Activated B cell treated with CpG ODN at 0.5 μM for 24 hours (primary cell): ENCODE data around the gene ANKRD44. TPM values are rescaled to one million over a fixed set of nuclear protein-coding genes. Genes with fewer than 3 reads are reported as not detected.

Experiments used
- ATAC-seq: fragments of 200-7000 bp; cut with Tn5 transposase; one replicate; pipeline ENCODE4 v1.10.0; 2021; ENCODE audit warnings: low read depth, mild to moderate bottlenecking, moderate library complexity
- CTCF ChIA-PET: fragments of 350-600 bp; sonication (Branson Sonifier 250); formaldehyde crosslinking; loops from one replicate; lab custom pipeline; 2021; ENCODE audit warnings: antibody characterized with exemption; lab: Charles Lee
- POLR2A ChIA-PET: fragments of 350-600 bp; sonication (Branson Sonifier 250); formaldehyde crosslinking; loops from one replicate; lab custom pipeline; 2021; ENCODE audit warnings: antibody characterized with exemption; lab: Charles Lee
- DNase-seq: peaks from one replicate; pipeline ENCODE4 v3.0.0; 2022
- H3K27ac Mint-ChIP-seq: one replicate; pipeline ENCODE4 v1.8.0; 2020; ENCODE audit warnings: mixed read lengths
- H3K27me3 Mint-ChIP-seq: one replicate; pipeline ENCODE4 v1.8.0; 2021; ENCODE audit warnings: mixed read lengths
- H3K36me3 Mint-ChIP-seq: one replicate; pipeline ENCODE4 v1.8.0; 2021; ENCODE audit warnings: low read depth, mixed read lengths
- H3K4me1 Mint-ChIP-seq: one replicate; pipeline ENCODE4 v1.8.0; 2021; ENCODE audit warnings: mixed read lengths
- H3K4me3 Mint-ChIP-seq: one replicate; pipeline ENCODE4 v1.8.0; 2020; ENCODE audit warnings: mild to moderate bottlenecking, mixed read lengths
- H3K9me3 Mint-ChIP-seq: one replicate; pipeline ENCODE4 v1.8.0; 2020; ENCODE audit warnings: mixed read lengths
- intact Hi-C: fragments of 100-400 bp; cut with micrococcal nuclease; formaldehyde crosslinking; loops from one replicate; pipeline ENCODE4 v1.15.1; 2024
- total RNA-seq: library from RNA; stranded (reverse); gene quantifications from 2 replicates; pipeline ENCODE4 v1.2.3, GENCODE V29; 2022
- TF ChIP-seq, protein P1 (sequence below): fragments of 200-600 bp; IDR thresholded peaks from one replicate; pipeline ENCODE4 v1.8.0; 2022; ENCODE audit warnings: antibody characterized with exemption, mild to moderate bottlenecking

ANKRD44 gene
- total RNA-seq, 1 donor from 2014 or later: 185 TPM

DNA sequence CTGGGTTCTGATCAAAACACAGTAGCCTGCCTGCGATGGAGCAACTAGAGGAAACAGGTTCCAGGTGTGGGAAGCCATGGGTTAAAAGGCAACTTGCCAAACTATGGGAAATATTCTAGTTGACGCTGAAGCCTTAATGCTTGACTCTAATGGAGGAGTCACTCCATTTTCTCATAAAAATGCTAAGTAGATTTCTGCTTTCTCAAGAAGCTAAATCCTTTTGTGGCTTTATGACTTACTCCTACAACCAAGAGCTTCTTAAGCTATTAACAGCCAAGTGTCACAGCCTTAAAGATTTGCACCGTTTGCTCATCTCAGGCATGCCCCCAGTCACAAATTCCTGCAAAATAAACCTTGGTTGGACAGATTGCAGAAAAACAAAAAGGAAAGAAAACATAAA, 25.2 kb downstream of the ANKRD44 start:
- H3K36me3 Mint-ChIP-seq: peaks cover 40% of the 10 kb centered on the region
- H3K4me3 Mint-ChIP-seq: no peak overlapping the region
- peak overlapping the region; percentile 42 for H3K27ac Mint-ChIP-seq
- DNase-seq (no peak), ATAC-seq (no peak)
- peaks cover 89% of the 10 kb centered on the region for H3K4me1 Mint-ChIP-seq
- CTCF ChIA-PET: interaction anchor here (0.9 kb wide), 1 partner anchor 94 kb away, joined by 3 read pairs; no protein-coding TSS in a partner anchor
- H3K27me3 Mint-ChIP-seq: no peaks in the 10 kb centered on the region
- TF ChIP-seq, protein P1, sequence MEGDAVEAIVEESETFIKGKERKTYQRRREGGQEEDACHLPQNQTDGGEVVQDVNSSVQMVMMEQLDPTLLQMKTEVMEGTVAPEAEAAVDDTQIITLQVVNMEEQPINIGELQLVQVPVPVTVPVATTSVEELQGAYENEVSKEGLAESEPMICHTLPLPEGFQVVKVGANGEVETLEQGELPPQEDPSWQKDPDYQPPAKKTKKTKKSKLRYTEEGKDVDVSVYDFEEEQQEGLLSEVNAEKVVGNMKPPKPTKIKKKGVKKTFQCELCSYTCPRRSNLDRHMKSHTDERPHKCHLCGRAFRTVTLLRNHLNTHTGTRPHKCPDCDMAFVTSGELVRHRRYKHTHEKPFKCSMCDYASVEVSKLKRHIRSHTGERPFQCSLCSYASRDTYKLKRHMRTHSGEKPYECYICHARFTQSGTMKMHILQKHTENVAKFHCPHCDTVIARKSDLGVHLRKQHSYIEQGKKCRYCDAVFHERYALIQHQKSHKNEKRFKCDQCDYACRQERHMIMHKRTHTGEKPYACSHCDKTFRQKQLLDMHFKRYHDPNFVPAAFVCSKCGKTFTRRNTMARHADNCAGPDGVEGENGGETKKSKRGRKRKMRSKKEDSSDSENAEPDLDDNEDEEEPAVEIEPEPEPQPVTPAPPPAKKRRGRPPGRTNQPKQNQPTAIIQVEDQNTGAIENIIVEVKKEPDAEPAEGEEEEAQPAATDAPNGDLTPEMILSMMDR: no peak
- POLR2A ChIA-PET: interaction anchor here (0.9 to 1.2 kb wide), 5 partner anchors 11 to 87 kb away, joined by 3 to 11 read pairs (median 3); no protein-coding TSS in a partner anchor
- H3K9me3 Mint-ChIP-seq: no peaks in the 10 kb centered on the region
- intact Hi-C loops: no loop called here

DNA sequence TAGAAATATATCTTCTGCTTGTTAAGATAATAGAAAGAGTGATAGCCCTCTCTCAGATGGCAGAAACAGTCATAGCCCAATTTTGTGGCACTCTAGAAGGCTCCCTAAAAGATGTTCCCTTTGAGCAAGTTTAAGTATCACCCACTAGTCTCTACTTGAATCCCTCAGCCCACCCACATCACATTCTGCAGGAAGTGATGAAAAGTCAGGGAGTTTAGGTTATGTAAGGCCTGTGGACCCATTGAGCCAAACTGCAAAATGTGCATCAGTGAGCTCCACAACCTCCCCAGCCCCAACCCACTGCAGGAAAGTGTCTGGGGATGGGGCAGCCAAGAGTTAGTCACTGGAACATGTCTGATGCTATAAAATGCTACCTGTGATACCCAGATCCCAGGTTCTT, 25.6 kb downstream of the ANKRD44 start:
- H3K4me1 Mint-ChIP-seq: peaks cover 89% of the 10 kb centered on the region
- H3K27ac Mint-ChIP-seq: peak overlapping the region; percentile 41
- H3K4me3 Mint-ChIP-seq: no peak overlapping the region
- POLR2A ChIA-PET: interaction anchor here (0.7 to 1.5 kb wide), 7 partner anchors 11 to 86 kb away, joined by 3 to 11 read pairs (median 3); no protein-coding TSS in a partner anchor
- H3K27me3 Mint-ChIP-seq: no peaks in the 10 kb centered on the region
- TF ChIP-seq, protein P1: no peak
- intact Hi-C loops: no loop called here
- CTCF ChIA-PET: interaction anchor here (0.9 kb wide), 1 partner anchor 94 kb away, joined by 3 read pairs; no protein-coding TSS in a partner anchor
- no peaks in the 10 kb centered on the region for H3K9me3 Mint-ChIP-seq
- DNase-seq: no peak
- no peak for ATAC-seq
- H3K36me3 Mint-ChIP-seq: peaks cover 40% of the 10 kb centered on the region

DNA sequence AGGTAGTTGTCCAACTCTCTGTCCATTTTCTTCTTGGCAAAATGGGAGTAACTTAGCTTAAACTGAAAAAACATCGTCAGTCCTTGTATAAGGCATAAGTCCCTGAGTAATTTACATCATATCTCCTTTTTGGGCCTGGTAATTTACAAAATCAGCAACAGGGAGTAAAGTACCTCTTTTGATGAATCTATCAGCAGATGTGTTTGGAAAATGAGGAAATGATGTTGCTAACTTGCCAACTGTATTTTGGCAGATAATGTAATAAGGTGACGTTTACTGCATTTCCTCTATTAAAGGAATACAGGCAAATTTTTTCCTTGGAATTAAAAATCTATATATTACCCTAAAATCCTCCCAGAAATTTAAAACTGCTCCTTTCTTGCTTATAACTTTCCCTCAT, 29.2 kb downstream of the ANKRD44 start:
- TF ChIP-seq, protein P1: no peak
- POLR2A ChIA-PET: interaction anchor here (0.6 to 1.0 kb wide), 3 partner anchors 9 to 21 kb away, joined by 5 read pairs; no protein-coding TSS in a partner anchor
- peaks cover 92% of the 10 kb centered on the region for H3K4me1 Mint-ChIP-seq
- no peaks in the 10 kb centered on the region for H3K9me3 Mint-ChIP-seq
- ATAC-seq (no peak), DNase-seq (no peak)
- CTCF ChIA-PET: interaction anchor here (0.6 kb wide), 1 partner anchor 87 kb away, joined by 3 read pairs; no protein-coding TSS in a partner anchor
- H3K27me3 Mint-ChIP-seq: no peaks in the 10 kb centered on the region
- peak overlapping the region; percentile 11 for H3K4me3 Mint-ChIP-seq
- H3K36me3 Mint-ChIP-seq: peaks cover 51% of the 10 kb centered on the region
- intact Hi-C loops: no loop called here
- H3K27ac Mint-ChIP-seq: peak overlapping the region; percentile 76

DNA sequence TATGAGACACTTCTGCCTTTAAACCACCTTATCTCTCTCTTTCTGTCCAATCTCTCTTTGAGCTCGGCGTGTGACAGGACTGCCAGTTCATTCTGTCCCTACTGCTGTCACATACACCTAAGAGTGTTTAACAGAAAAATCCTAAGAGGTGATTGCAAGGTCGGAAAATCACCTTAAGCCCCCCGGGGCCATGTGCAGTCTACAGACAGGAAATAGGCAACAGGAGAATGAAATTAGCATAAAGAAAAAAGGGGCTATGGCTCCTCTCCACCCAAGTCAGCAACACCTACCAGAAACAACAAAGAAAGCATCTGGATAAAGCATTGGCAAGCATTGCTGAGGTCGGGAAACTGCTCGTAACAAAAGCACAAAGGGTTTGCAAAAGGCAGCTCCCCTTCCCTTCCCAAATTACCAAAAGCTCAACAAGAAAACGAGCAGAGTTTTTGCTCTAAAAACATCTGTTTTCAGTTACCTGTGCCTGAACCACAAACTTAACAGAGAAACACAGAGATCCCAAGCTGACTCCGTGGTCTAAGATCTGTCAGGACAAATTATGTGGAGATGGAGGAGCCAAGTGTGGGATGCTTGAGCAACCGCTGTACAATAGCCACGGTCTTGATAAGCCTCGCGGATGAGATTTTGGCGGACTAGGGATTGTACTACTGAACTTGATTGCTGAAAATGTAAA, 30.4 kb downstream of the ANKRD44 start:
- ChIA-PET CTCF (interaction anchor here (0.6 to 0.9 kb wide), 2 partner anchors 28 to 30 kb away, joined by 3 to 4 read pairs; no protein-coding TSS in a partner anchor), POLR2A (interaction anchor here (0.7 to 1.5 kb wide), 7 partner anchors 9 to 41 kb away, joined by 3 to 5 read pairs (median 3); partner anchors contain the start of gene ANKRD44)
- Mint-ChIP-seq H3K4me1 (peaks cover 86% of the 10 kb centered on the region), H3K27ac (peak overlapping the region; percentile 80), H3K27me3 (no peaks in the 10 kb centered on the region), H3K9me3 (no peaks in the 10 kb centered on the region), H3K4me3 (peak overlapping the region; percentile 60), H3K36me3 (peaks cover 53% of the 10 kb centered on the region)
- intact Hi-C loops: no loop called here
- ATAC-seq (peak; percentile 64), DNase-seq (no peak)
- TF ChIP-seq, protein P1: no peak
